GM12892 (cell line): Measurements from ENCODE around the gene STIM2.

ENCODE experiments used
- POLR2A ChIP-seq: IDR thresholded peaks from 2 replicates; pipeline ENCODE4 v1.6.1; 2011; ENCODE audit warnings: low read depth, low read length, control low read depth
- POLR2AphosphoS5 ChIP-seq: IDR thresholded peaks from 2 replicates; pipeline ENCODE4 v1.6.1; 2011; ENCODE audit warnings: low read depth, low read length, control low read depth
- TAF1 ChIP-seq: IDR thresholded peaks from 2 replicates; pipeline ENCODE4 v1.6.1; 2011; ENCODE audit warnings: low read depth, mild to moderate bottlenecking, control low read depth, low read length, borderline replicate concordance

GRCh38 chr4:26912069-26912468, 51.4 kb downstream of the STIM2 start:
- TF ChIP-seq TAF1: no peak
- no peak for TF ChIP-seq POLR2A
- no peak for TF ChIP-seq POLR2AphosphoS5
